ENCODE results near the gene RAB7A.
"Not testable (repeated sequence)": the region's sequence is repeated elsewhere in the genome, so short reads cannot be mapped to it uniquely, and the experiment has no call there.

The RAB7A gene

DNA sequence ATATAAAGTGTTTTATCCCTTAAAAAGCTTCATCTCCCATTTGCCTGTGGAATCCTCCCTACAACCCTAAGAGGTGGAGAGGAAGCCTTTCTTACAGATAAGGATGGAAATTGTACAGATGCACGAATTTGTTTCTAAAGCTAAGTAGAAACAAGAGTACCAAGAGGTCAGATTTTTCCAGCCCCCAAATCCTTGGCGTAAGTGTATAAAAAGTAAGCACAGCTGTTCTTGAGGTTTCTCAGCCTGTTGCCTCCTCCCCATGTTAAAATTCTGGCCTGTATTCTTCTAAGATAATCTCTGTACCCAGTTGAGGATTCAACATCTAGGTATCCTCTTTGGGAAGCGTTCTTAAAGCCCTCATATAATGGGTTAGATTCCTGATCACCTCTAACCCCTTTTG is 34.9 kb downstream of the RAB7A start:
- no peak for DNase-seq

DNA sequence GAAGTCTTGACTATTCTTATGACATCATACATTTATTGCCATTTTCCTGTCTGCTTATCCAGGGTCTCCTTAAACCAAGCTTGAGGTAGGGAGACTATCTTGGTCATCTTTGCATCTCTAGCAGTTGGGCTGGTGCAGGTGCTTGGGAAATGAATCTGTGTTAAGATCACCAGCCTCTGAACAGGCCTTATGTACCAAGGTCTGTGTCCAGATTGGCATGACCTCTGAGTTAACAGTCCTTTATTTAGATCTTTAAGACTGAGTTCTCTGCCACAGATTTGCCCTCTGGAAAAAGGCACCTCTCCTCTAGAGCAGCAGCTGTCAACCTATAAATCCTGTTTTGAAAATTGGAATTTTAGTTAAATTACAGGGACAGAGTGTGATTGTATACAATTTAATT is 35.4 kb downstream of the RAB7A start:
- DNase-seq = no peak

DNA sequence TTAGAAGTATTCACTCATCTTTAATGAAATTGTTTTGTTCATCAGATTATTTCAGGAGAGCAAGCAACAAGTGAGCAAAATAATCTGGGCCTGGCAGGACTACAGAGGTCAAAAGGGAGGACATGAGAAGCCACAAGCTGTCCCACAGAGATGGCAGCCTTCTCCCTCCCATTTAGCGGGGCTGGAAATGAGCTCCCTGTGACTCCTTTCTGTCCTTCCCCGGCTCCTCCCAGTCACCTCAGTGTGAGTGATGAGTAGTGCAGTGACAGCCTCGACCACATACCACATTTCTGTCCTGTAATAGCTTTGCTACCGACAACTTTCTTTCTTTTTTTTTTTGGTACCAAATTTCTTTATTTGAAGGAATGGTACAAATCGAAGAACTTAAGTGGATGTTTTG is 38.0 kb downstream of the RAB7A start:
- DNase-seq = peak; percentile 59

DNA sequence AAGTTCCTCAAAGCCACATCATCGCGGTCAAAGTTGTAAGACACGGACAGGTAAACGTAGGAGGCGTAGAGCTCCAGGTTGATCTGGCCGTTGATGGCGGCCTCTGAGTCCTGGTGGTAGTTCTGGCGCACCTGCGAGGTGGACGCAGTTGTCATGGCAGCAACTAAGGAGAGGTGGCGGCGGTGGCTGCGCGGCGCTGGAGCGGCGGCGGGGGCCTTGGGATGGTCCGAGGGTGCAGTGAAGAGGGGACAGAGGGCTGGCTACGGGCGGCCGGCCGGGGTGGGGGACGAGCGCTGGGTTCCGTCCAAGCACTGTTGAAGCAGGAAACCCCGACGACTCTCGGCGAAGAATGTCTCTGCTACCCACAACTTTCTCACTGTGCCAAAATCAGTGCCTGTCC is 38.9 kb downstream of the RAB7A start:
- DNase-seq = no peak

DNA sequence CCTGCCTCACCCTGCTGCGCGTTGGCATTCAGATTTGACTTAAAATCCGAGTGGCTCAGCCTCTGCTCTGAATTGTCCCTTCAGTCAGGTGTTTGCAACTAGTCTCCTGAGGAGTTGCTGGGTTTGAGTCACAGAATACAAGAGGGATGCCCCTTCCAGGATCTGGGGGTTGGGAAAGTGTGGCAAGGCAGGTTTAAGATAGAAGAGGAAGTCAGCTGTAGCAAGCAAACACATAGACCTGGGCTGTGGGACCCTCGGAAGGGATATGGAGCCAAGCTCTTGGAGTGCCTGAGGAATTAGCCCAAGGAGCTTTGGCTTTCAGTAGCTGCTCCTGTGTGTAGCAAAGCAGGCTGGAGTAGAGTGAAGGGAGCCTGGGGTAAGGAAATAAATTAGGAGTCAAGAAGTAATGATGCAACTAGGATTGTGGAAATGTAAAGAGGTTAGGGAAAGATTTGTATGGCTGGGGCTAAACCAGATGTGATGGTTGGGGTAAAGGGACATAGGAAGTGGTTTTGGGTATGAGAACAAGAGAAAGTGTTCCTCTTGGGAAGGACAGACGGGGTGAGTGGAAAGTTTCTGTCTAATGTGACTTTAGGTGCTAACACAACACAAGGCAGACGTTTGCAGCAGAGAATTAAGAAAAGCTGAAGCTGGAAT is 41.2 kb downstream of the RAB7A start:
- no peak for DNase-seq

DNA sequence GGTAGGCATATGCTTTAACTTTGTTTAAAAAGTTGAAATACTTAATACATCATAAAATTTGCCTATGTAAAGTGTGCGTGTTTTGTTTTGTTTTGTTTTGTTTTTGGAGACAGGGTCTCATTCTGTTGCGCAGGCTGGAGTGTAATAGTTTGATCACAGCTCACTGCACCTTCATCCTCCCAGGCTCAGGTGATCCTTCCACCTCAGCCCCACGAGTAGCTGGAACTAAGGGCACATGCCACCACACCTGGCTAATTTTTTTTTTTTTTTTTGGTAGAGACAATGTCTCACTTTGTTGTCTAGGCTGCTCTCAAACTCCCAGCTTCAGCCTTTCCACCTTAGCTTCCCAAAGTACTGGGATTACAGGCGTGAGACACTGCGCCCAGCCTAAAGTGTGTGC is 42.5 kb downstream of the RAB7A start:
- DNase-seq = no peak

DNA sequence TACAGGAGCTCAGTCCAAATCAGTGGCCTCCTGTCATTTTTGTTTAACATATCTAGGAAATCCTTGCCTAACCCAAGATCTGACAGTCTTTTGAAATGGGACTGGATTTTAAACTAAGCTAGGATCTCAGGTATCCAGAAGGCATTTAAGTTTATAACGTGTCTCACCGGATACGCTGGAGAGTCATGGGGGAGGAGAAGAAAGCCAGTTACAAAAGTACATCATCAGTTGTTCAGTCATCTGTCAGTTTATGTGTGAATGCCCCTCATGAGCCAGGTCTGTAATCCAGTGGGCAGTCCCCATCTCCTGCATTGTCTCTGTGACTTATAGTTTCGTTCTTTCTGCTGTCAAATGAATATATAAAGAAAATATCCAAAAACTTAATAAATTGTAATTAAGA is 44.4 kb downstream of the RAB7A start:
- DNase-seq = no peak

DNA sequence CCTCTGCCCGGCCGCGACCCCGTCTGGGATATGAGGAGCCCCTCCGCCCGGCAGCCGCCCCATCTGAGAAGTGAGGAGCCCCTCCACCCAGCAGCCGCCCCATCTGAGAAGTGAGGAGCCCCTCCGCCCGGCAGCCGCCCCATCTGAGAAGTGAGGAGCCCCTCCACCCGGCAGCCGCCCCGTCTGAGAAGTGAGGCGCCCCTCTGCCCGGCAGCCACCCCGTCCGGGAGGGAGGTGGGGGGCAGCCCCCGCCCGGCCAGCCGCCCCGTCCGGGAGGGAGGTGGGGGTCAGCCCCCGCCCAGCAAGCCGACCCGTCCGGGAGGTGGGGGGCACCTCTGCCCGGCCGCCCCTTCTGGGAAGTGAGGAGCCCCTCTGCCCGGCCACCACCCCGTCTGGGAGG is 47.2 kb downstream of the RAB7A start:
- DNase-seq = not testable (repeated sequence)

DNA sequence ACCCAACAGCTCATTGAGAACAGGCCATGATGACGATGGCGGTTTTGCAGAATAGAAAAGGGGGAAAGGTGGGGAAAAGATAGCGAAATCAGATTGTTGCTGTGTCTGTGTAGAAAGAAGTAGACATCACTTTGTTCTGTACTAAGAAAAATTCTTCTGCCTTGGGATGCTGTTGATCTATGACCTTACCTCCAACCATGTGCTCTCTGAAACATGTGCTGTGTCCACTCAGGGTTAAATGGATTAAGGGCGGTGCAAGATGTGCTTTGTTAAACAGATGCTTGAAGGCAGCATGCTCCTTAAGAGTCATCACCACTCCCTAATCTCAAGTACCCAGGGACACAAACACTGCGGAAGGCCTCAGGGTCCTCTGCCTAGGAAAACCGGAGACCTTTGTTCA is 47.6 kb downstream of the RAB7A start:
- DNase-seq = not testable (repeated sequence)

DNA sequence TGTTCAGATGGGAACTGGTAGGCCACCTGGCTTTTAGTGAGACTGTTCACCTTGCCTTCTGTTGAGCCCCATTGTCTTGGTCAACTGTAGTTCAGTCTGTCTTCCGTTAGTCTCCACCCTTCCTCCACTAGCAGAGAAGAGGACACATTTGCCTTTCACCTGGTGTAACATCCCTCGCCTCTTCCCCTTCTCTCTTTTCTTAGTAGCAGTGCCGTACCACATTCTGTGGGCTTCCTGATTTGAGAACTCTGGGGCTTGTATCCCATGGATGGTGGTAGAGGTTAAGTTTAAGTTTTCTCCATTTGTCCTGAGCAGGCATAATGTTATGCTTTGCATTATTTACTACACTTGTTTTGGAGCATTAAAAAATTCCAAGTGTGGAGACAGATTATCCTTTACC is 49.3 kb downstream of the RAB7A start:
- no peak for DNase-seq

DNA sequence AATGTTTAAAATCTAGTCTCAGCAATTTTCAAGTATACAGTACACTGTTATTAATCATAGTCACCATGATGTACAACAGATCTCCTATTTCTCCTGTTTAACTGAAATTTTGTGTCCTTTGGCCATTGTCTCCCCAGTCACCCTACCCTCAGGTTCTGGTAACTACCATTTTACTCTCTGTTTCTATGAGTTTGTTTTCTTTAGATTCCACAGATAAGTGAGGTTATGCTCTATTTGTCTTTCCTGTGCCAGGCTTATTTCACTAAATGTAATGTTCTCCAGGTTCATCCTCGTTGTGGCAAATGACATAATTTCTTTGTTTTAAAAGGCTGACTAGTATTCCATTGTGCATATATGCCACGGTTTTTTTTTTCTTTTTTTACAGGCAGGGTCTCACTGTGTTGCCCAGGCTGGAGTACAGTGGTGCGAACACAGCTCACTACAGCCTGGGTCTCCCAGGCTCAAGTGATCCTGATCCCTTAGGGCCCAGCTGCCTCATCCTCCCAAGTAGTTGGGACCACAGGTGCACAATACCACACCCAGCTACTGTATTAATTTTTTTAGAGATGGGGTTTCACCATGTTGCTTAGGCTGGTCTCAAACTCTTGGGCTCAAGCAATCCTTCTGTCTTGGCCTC is 50.0 kb downstream of the RAB7A start:
- DNase-seq = no peak

DNA sequence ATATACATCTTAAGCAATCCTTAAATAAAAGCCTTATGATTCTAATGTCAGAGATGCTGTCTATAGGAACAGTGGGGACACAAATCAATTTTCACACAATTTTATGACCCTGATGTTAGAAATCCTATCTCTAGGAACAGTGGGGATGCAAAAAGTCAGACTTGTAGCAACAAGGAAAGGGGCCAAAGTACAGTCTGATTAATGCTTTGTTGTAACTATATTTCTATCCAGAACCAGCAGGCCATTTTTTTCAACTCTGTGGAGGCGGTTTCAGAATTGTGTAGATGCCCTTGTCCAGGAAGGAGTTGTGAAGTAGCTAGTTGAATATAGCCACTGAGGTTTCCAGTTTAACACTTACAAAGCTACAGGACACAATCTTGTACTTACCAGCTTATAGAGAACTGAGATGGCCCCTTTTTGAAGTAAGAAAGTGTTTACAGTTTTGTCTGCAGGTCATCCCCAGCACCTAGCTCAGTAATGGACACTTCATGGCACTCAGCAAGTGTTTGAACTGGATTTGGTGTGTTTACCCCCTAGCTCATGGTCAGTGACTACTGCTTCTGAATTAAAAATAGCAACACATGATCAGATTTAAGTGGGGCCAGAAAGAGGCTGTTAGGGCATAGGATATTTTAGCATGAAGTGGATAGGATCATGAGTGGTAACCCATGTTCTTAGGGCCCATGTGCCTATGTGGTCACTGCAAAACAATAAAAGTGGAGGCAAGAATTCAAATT is 54.3 kb downstream of the RAB7A start:
- no peak for DNase-seq

DNA sequence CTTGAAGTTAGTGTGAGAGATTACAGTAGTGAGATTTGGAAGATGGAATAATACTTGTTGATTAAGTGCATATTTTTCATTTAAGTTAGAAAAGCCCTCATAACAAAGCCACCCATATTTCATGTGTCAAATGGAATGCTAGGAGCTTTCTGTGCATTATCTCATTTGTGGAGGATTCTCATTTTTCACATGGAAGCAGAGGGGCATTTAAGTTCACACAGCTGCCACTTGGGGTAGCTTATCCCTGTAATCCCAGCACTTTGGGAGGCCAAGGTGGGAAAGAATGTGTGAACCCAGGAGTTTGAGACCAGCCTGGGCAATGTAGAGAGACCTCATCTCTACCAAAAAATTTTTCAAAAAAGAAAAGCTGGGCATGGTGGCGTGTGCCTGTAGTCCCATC is 55.2 kb downstream of the RAB7A start:
- DNase-seq = no peak

DNA sequence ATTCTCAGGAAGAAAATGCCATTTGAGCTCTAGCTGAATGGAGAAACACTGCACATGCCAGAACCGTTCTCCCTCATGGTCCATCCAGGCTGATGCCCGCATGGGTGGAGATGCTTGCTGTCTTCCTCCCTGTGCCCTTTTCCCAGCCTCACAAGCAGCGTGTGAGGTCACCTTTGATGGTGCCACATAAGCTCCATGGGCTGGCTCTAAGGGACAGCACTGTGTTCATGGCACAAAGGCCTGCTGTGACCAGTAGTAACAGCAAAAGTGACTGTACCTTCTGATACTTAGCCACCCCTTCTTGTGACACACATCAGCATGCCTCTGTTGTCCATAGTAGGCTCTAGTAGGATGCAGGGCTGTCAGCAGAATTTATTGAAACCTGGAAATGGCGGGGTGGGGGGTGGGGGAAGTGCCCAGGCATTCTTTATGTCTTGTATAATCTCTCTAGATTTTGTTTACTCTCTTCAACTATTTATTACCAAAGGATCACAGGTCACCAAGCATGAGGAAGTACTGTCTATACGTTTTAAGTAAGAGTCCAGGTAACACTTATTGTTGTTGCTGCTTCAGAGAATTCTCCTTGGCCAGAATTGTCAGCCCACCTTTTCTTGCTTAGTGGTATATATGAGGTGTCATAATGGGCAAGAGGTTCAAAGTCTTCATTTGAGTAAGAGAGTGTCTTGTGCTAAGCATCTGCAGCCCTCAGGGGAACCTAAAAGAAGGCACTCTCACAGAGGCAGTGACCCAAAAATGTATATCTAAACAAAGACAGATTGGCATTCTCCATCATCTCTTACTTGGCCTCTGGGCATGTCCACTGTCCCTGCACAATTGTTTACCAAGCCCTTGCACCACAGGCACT is 56.5 kb downstream of the RAB7A start:
- DNase-seq = no peak

DNA sequence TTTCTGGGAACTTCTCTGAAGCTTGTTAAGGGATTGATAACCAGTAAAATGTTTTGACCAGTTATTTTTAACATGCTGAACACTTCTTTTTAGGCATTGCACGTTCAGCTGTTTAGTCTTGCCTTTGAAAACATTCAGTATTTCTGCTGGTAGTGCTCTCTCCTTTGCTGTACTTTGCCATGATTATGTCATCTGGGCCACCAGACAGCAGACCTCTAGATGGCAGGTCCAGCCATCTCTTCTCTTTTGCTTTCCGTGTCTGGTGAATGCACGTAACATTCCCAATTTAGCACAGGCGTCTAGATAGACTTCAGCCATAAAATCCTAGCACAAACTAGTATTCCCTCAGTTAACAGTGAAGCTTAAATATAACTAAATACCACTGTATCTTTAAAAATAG is 57.8 kb downstream of the RAB7A start:
- no peak for DNase-seq

DNA sequence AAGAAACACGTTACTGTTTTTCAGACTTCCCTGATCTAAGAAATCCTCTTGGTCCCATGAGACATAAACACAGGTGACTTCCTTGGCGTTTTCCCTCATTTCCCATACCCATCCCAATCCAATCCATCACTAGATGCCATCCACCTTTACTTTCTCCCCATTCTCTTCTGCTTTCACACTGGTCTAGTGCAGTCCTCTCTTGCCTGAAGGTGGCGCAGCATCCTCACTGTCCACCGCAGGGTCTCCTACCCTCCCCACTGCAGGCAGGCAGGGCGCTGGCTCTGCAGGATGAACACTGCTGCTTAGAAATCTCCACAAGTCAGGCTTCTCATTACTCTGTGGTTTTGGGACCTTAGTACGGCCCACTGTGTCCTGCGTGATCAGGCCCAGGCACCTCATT is 58.2 kb downstream of the RAB7A start:
- DNase-seq = peak; percentile 66

DNA sequence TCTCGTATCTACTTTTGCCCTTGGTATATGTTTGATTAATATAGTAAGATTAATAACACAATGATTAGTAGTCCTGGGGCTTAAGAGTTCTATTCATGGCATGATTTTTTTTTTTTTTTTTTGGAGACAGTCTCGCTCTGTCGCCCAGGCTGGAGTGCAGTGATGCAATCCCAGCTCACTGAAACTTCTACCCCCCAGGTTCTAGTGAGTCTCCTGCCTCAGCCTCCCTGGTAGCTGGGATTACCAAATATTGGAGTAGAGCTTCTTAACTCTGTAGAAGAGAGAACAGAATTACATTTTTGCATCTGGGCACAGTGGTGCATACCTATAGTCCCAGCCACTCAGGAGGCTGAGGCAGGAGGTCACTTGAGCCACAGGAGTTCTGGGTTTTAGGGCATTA is 58.9 kb downstream of the RAB7A start:
- no peak for DNase-seq

DNA sequence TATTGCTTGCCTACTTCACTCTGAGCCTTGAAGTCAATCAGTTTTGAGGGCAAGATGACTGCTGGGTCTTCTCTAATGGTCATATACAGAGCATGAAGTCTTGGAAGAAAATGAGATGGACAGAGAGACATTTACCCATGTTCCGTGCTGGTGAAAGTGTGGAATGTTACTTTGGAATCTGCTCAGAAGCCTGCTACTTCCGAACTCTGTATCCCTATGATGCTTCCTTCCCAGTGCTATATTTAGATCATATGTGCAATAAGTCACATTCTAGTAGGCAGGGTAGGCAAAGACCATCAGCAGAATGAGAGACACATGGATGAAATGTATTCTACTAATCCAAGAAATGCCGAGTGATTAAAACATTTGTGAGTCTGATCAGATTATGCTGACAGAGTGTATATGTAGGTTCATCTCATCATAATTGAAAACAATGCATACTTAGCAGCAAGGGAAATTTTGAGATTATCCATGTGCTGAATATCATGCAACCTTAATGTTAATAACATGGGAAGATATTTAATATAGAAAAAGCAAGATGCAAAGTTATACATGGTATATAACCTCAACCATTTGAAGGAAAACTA is 60.5 kb downstream of the RAB7A start:
- no peak for DNase-seq

DNA sequence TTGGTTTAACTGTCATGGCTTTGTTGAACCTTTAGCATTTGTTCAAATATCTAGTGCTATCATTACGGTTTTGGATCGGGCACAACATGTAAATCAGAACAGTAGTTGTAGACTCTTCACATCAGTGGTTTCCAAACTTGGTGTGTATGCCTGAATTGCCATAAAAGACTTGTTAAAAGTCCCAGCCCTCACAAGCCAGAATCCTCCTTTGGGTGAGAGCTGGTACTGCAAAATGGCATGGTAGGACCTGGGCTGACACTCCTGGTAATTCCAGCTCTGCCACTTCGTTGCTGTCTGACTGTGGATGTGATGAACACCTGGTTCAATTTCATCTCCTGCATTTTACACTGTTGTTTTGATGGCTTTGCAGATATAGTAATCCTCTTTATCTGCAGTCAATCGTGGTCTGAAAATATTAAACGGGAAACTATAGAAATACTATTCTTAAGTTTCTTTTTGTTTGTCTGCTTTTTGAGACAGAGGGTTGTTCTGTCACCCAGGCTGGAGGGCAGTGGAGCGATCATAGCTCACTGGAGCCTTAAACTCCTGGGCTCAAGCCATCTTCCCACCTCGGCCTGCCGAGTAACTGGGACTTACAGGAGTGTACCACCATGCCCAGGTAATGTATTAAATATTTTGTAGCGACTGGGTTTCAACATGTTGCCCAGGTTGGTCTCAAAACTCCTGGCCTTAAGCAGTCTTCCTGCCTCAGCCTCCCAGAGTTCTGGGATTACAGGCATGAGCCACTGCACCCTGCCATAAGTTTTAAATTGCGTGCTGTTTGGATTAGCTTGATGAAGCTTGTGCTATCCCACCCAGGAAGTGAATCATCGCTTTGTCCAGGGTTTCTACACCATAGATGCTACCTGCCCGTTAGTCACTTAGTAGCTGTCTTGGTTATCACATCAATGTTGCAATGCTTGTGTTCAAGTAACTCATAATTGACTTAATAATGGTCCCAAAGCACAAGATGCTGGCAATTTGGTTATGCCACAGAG is 61.6 kb downstream of the RAB7A start:
- peak; percentile 59 for DNase-seq

DNA sequence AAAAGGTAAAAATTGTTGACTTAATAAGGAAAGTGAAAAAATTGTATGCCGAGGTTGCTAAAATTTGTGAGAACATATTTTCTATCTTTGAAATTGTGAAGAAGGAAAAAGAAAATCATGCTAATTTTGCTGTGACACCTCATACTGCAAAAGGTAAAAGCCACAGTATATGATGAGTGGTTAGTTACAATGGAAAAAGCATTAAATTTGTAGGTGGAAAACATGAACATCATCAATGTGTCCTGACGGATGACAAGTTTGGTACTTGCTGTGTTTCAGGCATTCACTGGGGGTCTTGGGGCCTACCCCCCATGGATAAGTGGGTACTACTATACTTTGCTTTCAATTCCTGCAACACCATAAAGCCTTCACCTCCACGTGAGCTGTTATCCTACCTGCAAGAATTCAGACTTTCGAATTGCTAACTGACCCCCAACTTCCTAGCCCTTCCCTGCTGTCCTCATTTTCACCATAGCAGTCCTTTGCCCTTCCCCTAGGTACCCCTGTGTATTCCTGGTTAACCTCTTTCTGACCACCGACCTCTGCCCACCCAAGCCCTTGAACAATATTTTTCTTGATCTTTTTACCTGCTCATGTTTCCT is 62.4 kb downstream of the RAB7A start:
- DNase-seq = no peak

DNA sequence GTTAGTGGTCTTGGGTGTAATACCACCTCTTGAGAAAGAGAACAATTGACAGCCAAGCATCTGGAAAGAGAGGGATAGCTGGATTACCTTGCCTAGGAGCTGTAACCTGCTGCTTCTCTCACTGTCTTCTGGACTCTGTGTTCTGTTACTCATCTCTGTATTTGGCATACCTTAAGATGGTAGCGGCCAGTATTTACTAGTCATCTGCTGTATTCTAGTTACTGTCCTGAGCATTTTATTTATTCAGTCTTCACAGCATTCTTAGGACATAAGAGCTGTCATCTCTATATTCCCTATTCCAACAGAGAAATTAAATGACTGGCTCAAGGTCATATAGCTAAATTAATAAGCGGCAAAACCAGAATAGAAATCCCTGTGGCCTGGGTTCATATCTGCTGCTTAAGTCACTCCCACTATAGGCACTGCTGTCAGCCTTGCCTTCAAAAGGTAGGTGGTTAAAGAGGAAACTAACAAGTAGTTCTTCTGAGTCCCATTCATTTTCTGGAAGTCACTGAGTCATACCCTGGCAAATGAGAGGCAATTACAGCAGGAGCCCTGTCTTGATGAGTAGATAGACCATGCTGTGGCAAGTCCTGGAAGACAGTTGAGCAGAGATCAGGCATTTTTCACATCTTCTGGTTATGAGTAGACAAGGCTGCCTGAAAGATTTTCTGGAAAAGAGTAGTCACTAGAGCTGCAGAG is 68.2 kb downstream of the RAB7A start:
- DNase-seq = peak; percentile 69

All from stimulated activated CD4-positive, alpha-beta T cell treated with anti-CD3 and anti-CD28 coated beads, Interleukin-1b, Interleukin-23, amount 100 ng/mL, for 48 hours (primary cell).